Adrenal gland (tissue), 12 donors: Measurements from ENCODE around the gene CDH6. TPM values are rescaled to one million over a fixed set of nuclear protein-coding genes. Genes with fewer than 3 reads are reported as not detected.

Source experiments
- DNase-seq, 7 donors: peaks; one replicate each; pipeline ENCODE4 v3.0.0-alpha.2; 2019 to 2020
- H3K27ac ChIP-seq, 5 donors: fragments of 200-600 bp; sonication (generic) in 4 of 5; 1 replicate in 3 of 5; 2 replicates in 2 of 5; pipeline versions ENCODE4 v1.5.1 to v1.8.0; 2016 to 2020; ENCODE audit warnings: mild to moderate bottlenecking in 1 of 5
- H3K27me3 ChIP-seq: fragments of 200-600 bp; 2 replicates; pipeline ENCODE4 v1.8.0; 2021
- H3K36me3 ChIP-seq, 2 donors: fragments of 200-600 bp; replicated peaks in 1 of 2; 1 replicate in 1 of 2; 2 replicates in 1 of 2; pipeline versions ENCODE4 v1.5.1 to v1.8.0; 2018 to 2022
- H3K4me1 ChIP-seq, 2 donors: fragments of 200-600 bp; replicated peaks in 1 of 2; 1 replicate in 1 of 2; 2 replicates in 1 of 2; pipeline versions ENCODE4 v1.5.1 to v1.8.0; 2018 to 2021
- H3K4me3 ChIP-seq, 4 donors: fragments of 200-600 bp; sonication (generic) in 3 of 4; one replicate each; pipeline ENCODE4 v1.5.1; 2016 to 2018
- H3K9me3 ChIP-seq, 3 donors: fragments of 200-600 bp; sonication (generic) in 1 of 3; replicated peaks in 1 of 3; 1 replicate in 2 of 3; 2 replicates in 1 of 3; pipeline versions ENCODE4 v1.5.1 to v1.8.0; 2016 to 2021
- CTCF ChIP-seq, 6 experiments: fragments of 450-650 bp in 4 of 6; fragments of 200-600 bp in 2 of 6; sonication (generic) in 1 of 6; IDR thresholded peaks; 1 replicate in 5 of 6; 2 replicates in 1 of 6; pipeline versions ENCODE4 v1.5.1 to v1.8.0; 2016 to 2021; ENCODE audit warnings: antibody characterized with exemption in 6 of 6, mild to moderate bottlenecking in 2 of 6, moderate library complexity in 1 of 6
- POLR2A ChIP-seq, 2 donors: fragments of 450-650 bp; IDR thresholded peaks; one replicate each; pipeline ENCODE4 v1.6.1; 2017; ENCODE audit warnings: antibody characterized with exemption in 2 of 2, mild to moderate bottlenecking in 2 of 2, moderate library complexity in 1 of 2
- WGBS, 4 donors: extraction: QIAGEN DNeasy Blood & Tissue Kit in 2 of 4; methylation state at CpG; one replicate each; pipeline versions ENCODE4 v1.1.5 to v1.1.7; 2013 to 2017; 5-methylcytosine and 5-hydroxymethylcytosine counted together
- intact Hi-C, 2 donors: fragments of 100-400 bp; cut with DNase I; formaldehyde crosslinking; loops; one replicate each; pipeline versions ENCODE4 v1.14.1 to v1.15.0; 2022 to 2023
- polyA plus RNA-seq, 3 donors: library from polyadenylated mRNA; stranded (reverse); fragments of 200-250 nt in 2 of 3; fragments of 350-450 nt in 1 of 3; fragmentation: Illumina TruSeq in 1 of 3; extraction: RNeasy Lipid Tissue Mini Kit (QIAGEN cat#74804) in 1 of 3; gene quantifications; one replicate each; pipeline ENCODE4 v1.2.3, GENCODE V29; 2013 to 2014
- total RNA-seq, 9 donors: library from RNA; depleted of rRNA in 4 of 9; stranded (reverse); fragments of >200 nt in 4 of 9; fragments of 120-200 nt in 1 of 9; fragmentation: NEBNext Ultra II Directional in 1 of 9; extraction: Animal tissue kit (Norgen Biotek cat#: 25700) in 1 of 9; gene quantifications; one replicate each; pipeline versions ENCODE4 v1.1.0 to v1.2.4, GENCODE V29; 2013 to 2023
- donor health status: healthy with polysubstance abuse.
- donor health status: Bipolar disorder and iron deficiency.
- donor health status: DM: yes; HTN: yes; CAD: no.
- donor health status: DM: no; HTN: no; CAD: no.
- donor health status: DM: no; HTN: no; CAD: no.
- donor health status: DM: yes; HTN: yes; CAD: no.

Gene CDH6
- total and polyA plus RNA-seq, 12 donors, result 0.17 to 2.5 (median 0.50) TPM

GRCh38 chr5:31303688-31304087 is 110.2 kb downstream of the CDH6 start:
- no peak overlapping the region for H3K27ac ChIP-seq
- WGBS, 4 donors, result 82 to 87% (median 83%) methylated on average over 5 of the region's 5 CpGs

GRCh38 chr5:31317665-31318064 is 124.2 kb downstream of the CDH6 start:
- no peak for TF ChIP-seq CTCF (IDR thresholded peaks at IDR 0.05)
- H3K4me3 ChIP-seq, result no peak overlapping the region
- no peak overlapping the region for H3K27ac ChIP-seq
- no peaks in the 10 kb centered on the region for H3K4me1 ChIP-seq
- 87 to 90% (median 88%) methylated on average over 10 to 13 of the region's 13 CpGs for WGBS, 4 donors
- intact Hi-C loops, result no loop called here
- no peaks in the 10 kb centered on the region for H3K36me3 ChIP-seq
- DNase-seq, result no peak
- no peaks in the 10 kb centered on the region for H3K9me3 ChIP-seq
- peaks cover 5% of the 10 kb centered on the region for H3K27me3 ChIP-seq

More at GRCh38 chr5:31303688-31304087, 110.2 kb downstream of the CDH6 start:
- no peak for DNase-seq
- intact Hi-C loops, result no loop called here
- Histone ChIP-seq H3K9me3 (no peaks in the 10 kb centered on the region), H3K36me3 (no peaks in the 10 kb centered on the region), H3K4me3 (no peak overlapping the region), H3K27me3 (no peaks in the 10 kb centered on the region), H3K4me1 (no peaks in the 10 kb centered on the region)
- TF ChIP-seq POLR2A (IDR thresholded peaks at IDR 0.05), result no peak
- TF ChIP-seq CTCF (IDR thresholded peaks at IDR 0.05), result no peak

GRCh38 chr5:31319335-31319734 is 125.8 kb downstream of the CDH6 start:
- intact Hi-C loops, result no loop called here
- DNase-seq, result no peak
- TF ChIP-seq CTCF (IDR thresholded peaks at IDR 0.05), result no peak
- TF ChIP-seq POLR2A (IDR thresholded peaks at IDR 0.05), result no peak
- no peak overlapping the region for H3K27ac ChIP-seq
- H3K36me3 ChIP-seq, result no peaks in the 10 kb centered on the region
- no peaks in the 10 kb centered on the region for H3K4me1 ChIP-seq
- no peak overlapping the region for H3K4me3 ChIP-seq
- peaks cover 5% of the 10 kb centered on the region for H3K27me3 ChIP-seq
- 69 to 80% (median 74%) methylated on average over 4 of the region's 4 CpGs for WGBS, 4 donors
- H3K9me3 ChIP-seq, result no peaks in the 10 kb centered on the region

GRCh38 chr5:31322946-31323345 is 129.5 kb downstream of the CDH6 start:
- H3K27ac ChIP-seq, result no peak overlapping the region
- no peak for TF ChIP-seq CTCF (IDR thresholded peaks at IDR 0.05)
- no peak for TF ChIP-seq POLR2A (IDR thresholded peaks at IDR 0.05)
- H3K4me1 ChIP-seq, result no peaks in the 10 kb centered on the region
- no peak overlapping the region for H3K4me3 ChIP-seq
- H3K27me3 ChIP-seq, result peaks cover 5% of the 10 kb centered on the region
- no peaks in the 10 kb centered on the region for H3K9me3 ChIP-seq
- no peak for DNase-seq
- intact Hi-C loops, result no loop called here
- no peaks in the 10 kb centered on the region for H3K36me3 ChIP-seq
- 88 to 91% (median 90%) methylated on average over 18 of the region's 18 CpGs for WGBS, 4 donors
